Loucy (cell line): ENCODE measurements around the gene DMC1.

ENCODE experiments used
- H2AFZ ChIP-seq: fragments of 200-600 bp; sonication (generic); 2 replicates; pipeline ENCODE4 v1.6.0; 2016; ENCODE audit warnings: antibody characterized with exemption, mild to moderate bottlenecking, low read length, moderate library complexity
- H3F3A ChIP-seq: fragments of 200-600 bp; 2 replicates; pipeline ENCODE4 v1.6.0; 2016; ENCODE audit warnings: antibody characterized with exemption, low read depth, mild to moderate bottlenecking
- H3K27me3 ChIP-seq: fragments of 200-600 bp; sonication (generic); 2 replicates; pipeline ENCODE4 v1.6.1; 2014; ENCODE audit warnings: low read length, mild to moderate bottlenecking; ENCODE audit not compliant: insufficient read depth, poor library complexity, severe bottlenecking
- H3K36me3 ChIP-seq: fragments of 200-600 bp; sonication (generic); 2 replicates; pipeline ENCODE4 v1.6.1; 2016; ENCODE audit warnings: low read length; ENCODE audit not compliant: insufficient read depth
- H3K4me1 ChIP-seq: fragments of 200-600 bp; sonication (generic); 2 replicates; pipeline ENCODE4 v1.5.1; 2014; ENCODE audit warnings: low read length, mild to moderate bottlenecking; ENCODE audit not compliant: insufficient read depth, poor library complexity, severe bottlenecking
- H3K4me2 ChIP-seq: fragments of 200-600 bp; sonication (generic); 2 replicates; pipeline ENCODE4 v1.6.0; 2014; ENCODE audit warnings: antibody characterized with exemption, low read length, low read depth, mild to moderate bottlenecking; ENCODE audit not compliant: poor library complexity, severe bottlenecking
- H3K4me3 ChIP-seq: fragments of 200-600 bp; sonication (generic); 2 replicates; pipeline ENCODE4 v1.5.1; 2014; ENCODE audit warnings: low read length, mild to moderate bottlenecking, mixed read lengths; ENCODE audit not compliant: poor library complexity, severe bottlenecking
- H3K79me2 ChIP-seq: fragments of 200-600 bp; sonication (generic); 2 replicates; pipeline ENCODE4 v1.6.1; 2014; ENCODE audit warnings: low read length; ENCODE audit not compliant: insufficient read depth
- H3K9ac ChIP-seq: fragments of 200-600 bp; sonication (generic); 2 replicates; pipeline ENCODE4 v1.6.0; 2014; ENCODE audit warnings: mild to moderate bottlenecking, low read depth, low read length, moderate library complexity; ENCODE audit not compliant: poor library complexity, severe bottlenecking
- H3K9me2 ChIP-seq: fragments of 200-600 bp; sonication (generic); replicated peaks from 2 replicates; pipeline ENCODE4 v1.6.1; 2016; ENCODE audit warnings: low read depth, low read length, mixed read lengths
- H3K9me3 ChIP-seq: fragments of 200-600 bp; sonication (generic); 2 replicates; pipeline ENCODE4 v1.6.1; 2014; ENCODE audit warnings: mild to moderate bottlenecking, antibody characterized with exemption, low read length, low read depth; ENCODE audit not compliant: insufficient read depth
- H4K20me1 ChIP-seq: fragments of 200-600 bp; sonication (generic); 2 replicates; pipeline ENCODE4 v1.6.0; 2014; ENCODE audit warnings: antibody characterized with exemption, low read length, mild to moderate bottlenecking; ENCODE audit not compliant: insufficient read depth, poor library complexity, severe bottlenecking
- EZH2phosphoT487 ChIP-seq: fragments of 200-600 bp; IDR thresholded peaks from 2 replicates; pipeline ENCODE4 v1.6.1; 2018; ENCODE audit warnings: antibody characterized with exemption, mild to moderate bottlenecking, moderate library complexity, borderline replicate concordance
- TF ChIP-seq, protein P1 (sequence below): fragments of 200-600 bp; sonication (generic); conservative IDR thresholded peaks from 2 replicates; pipeline ENCODE4 v1.5.1; 2014; ENCODE audit warnings: mild to moderate bottlenecking, antibody characterized with exemption, low read length

Gene DMC1

DNA sequence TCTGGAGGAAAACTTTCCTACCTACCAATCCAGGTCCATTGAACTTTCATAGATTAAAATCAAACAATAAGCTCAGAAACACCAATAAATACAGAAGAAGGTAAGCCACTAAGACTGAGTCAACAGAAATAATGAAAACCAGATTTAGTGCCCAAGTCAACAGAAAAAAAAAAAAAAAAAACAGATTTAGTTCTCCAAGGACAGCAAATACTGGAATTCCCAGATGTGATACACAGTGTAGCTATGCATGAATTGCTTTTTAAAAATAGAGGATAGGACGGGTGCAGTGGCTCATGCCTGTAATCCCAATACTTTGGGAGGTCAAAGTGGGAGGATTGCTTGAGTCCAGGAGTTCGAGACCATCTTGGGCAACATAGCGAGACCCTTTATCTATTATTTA, 15.7 kb downstream of the DMC1 start:
- Histone ChIP-seq H3K27me3 (no peaks in the 10 kb centered on the region), H4K20me1 (no peaks in the 10 kb centered on the region), H3K4me2 (no peak overlapping the region), H3K9ac (no peak overlapping the region), H3K9me3 (no peaks in the 10 kb centered on the region), H2AFZ (no peak overlapping the region), H3K4me3 (no peak overlapping the region), H3F3A (no peaks in the 10 kb centered on the region), H3K36me3 (no peaks in the 10 kb centered on the region), H3K79me2 (no peaks in the 10 kb centered on the region), H3K4me1 (no peaks in the 10 kb centered on the region), H3K9me2 (no peaks in the 10 kb centered on the region)
- TF ChIP-seq, protein P1, sequence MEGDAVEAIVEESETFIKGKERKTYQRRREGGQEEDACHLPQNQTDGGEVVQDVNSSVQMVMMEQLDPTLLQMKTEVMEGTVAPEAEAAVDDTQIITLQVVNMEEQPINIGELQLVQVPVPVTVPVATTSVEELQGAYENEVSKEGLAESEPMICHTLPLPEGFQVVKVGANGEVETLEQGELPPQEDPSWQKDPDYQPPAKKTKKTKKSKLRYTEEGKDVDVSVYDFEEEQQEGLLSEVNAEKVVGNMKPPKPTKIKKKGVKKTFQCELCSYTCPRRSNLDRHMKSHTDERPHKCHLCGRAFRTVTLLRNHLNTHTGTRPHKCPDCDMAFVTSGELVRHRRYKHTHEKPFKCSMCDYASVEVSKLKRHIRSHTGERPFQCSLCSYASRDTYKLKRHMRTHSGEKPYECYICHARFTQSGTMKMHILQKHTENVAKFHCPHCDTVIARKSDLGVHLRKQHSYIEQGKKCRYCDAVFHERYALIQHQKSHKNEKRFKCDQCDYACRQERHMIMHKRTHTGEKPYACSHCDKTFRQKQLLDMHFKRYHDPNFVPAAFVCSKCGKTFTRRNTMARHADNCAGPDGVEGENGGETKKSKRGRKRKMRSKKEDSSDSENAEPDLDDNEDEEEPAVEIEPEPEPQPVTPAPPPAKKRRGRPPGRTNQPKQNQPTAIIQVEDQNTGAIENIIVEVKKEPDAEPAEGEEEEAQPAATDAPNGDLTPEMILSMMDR: no peak
- TF ChIP-seq EZH2phosphoT487: no peak

DNA sequence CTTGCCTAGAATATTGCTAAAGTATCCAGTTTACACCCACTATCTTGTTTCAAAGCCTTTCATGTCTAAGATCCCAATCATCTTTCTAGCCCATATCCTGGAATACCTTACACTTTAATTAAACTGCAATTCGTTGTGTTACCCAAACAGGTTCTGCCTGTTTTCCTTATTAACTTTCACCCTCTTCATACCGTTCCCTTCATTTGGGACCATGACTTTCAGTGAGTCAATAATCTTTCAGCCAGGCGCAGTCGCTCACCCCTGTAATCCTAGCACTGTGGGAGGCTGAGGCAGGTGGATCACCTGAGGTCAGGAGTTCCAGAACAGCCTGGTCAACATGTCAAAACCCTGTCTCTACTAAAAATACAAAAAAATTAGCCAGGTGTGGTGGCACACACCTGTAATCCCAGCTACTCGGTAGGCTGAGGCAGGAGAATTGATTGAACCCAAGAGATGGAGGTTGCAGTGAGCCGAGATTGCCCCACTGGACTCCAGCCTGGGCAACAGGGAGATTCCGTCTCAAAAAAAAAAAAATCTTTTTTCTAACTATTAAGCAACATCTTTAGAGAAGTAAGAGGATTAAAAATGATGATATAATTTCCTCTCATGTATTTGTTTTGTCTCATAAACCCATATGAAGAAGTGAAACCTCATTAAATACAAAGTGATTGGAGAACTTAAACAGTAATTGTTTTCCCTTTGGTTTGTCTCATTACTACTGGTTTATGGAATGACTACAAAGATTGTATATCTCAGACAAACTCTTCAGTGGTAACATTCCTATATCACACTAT, 20.7 kb downstream of the DMC1 start:
- Histone ChIP-seq H3K9me3 (no peaks in the 10 kb centered on the region), H2AFZ (no peak overlapping the region), H3K79me2 (no peaks in the 10 kb centered on the region), H3K4me3 (no peak overlapping the region), H3F3A (no peaks in the 10 kb centered on the region), H4K20me1 (no peaks in the 10 kb centered on the region), H3K4me2 (no peak overlapping the region), H3K4me1 (no peaks in the 10 kb centered on the region), H3K9me2 (no peaks in the 10 kb centered on the region), H3K9ac (no peak overlapping the region), H3K27me3 (no peaks in the 10 kb centered on the region), H3K36me3 (no peaks in the 10 kb centered on the region)
- TF ChIP-seq, protein P1: no peak
- no peak for TF ChIP-seq EZH2phosphoT487

DNA sequence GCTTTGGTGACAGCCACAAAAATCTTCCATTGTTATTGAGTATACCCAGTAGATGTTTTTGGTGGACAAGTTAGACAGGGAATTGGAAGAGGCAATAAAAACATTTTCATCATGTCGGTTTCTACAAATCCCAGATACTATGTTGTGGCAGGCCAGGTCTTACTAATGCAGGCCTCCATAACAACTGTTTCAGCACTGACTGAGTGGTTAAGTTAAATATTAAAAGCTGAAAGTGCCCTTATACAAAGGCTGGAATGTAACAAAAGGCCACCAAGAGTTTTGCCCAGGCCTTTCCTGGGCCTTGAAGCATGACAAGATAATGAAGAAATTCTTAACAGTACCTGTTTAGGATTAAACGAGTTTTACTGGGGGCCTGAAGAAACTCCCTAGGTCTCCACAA, 29.3 kb downstream of the DMC1 start:
- TF ChIP-seq, protein P1: no peak
- no peak for TF ChIP-seq EZH2phosphoT487
- Histone ChIP-seq H3F3A (no peaks in the 10 kb centered on the region), H3K9me3 (no peaks in the 10 kb centered on the region), H3K79me2 (no peaks in the 10 kb centered on the region), H3K9ac (no peak overlapping the region), H2AFZ (no peak overlapping the region), H3K4me2 (no peak overlapping the region), H3K27me3 (no peaks in the 10 kb centered on the region), H3K36me3 (no peaks in the 10 kb centered on the region), H4K20me1 (no peaks in the 10 kb centered on the region), H3K4me1 (no peaks in the 10 kb centered on the region), H3K9me2 (no peaks in the 10 kb centered on the region), H3K4me3 (no peak overlapping the region)
